ENCODE measurements around the gene ZNF382.

The ZNF382 gene

DNA sequence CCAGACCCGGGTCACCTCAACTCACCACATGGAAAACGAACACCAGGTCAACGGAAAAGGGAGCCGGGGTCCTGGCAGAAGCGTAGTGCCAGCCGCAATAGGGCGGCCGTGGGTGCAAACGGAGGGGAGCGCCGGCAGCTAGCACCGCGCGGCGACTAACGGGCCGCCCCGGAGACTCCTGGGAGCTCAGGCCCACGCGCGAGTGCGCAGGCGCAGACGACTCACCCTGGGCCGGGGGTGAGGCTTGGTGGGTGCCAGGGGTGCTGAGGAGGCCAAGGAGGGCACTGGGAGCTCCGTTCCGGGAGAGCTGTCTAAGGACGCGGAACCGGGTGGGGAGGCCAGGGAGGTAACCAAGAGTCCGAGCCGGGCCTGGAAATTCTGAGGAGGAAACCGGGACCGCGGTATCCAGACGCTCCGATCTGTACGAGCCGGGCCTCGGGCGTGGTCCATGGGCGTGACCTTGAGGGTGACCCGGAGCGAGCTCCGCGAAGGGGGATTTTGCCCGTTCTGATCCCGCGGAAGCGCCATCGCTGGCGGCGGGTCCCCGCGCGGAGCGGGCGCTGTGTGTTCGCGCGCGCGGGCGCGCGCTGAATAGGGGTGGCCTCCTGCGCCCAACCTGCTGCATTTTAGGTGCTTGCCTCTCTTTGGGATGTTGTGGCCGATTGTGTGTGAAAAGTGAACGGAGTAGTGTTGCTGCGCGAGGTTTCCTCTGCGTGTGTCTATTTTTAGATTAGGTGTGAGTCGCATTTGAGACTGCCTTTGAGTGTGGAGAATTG lies at the start of gene ZNF382:
ZNF382 (plus strand) TSS at position 213 of the 776 bp plus-strand sequence. CDS start 4,602 bp downstream, outside the sequence.
- Histone ChIP-seq H3K4me2 (ENCODE audit: low read length) (peak within 1 kb of the TSS; percentile 82), H3K4me3 (ENCODE audit: low read length) (peak within 1 kb of the TSS; percentile 81), H2AFZ (ENCODE audit: low read depth, low read length) (peak within 1 kb of the TSS; percentile 74), H3K79me2 (ENCODE audit: low read length) (peaks cover 39% of the 10 kb centered on the region), H4K20me1 (ENCODE audit: insufficient read depth, low read length) (no peaks in the 10 kb centered on the region), H3K27ac (ENCODE audit: low read length) (peak within 1 kb of the TSS; percentile 57), H3K27me3 (ENCODE audit: low read depth, low read length) (no peaks in the 10 kb centered on the region), H3K9ac (ENCODE audit: low read length) (peak within 1 kb of the TSS; percentile 75), H3K4me1 (ENCODE audit: low read length) (peaks cover 4% of the 10 kb centered on the region; the same call in 1 of the 2 replicates), H3K9me3 (ENCODE audit: insufficient read depth, low read length) (peaks cover 25% of the 10 kb centered on the region; the same call in 1 of the 2 replicates), H3K36me3 (replicated peaks; ENCODE audit: low read depth, low read length) (peaks cover 30% of the 10 kb centered on the region)
- TF ChIP-seq CTCF (IDR thresholded peaks at IDR 0.05; ENCODE audit: low read depth, low read length) (no peak), EZH2phosphoT487 (IDR thresholded peaks at IDR 0.05; ENCODE audit: low read depth) (no peak)

GRCh38 chr19:36564391-36564790 lies 40.7 kb upstream of the ZNF382 start:
- TF ChIP-seq CTCF (IDR thresholded peaks at IDR 0.05; ENCODE audit: low read depth, low read length) (no peak), EZH2phosphoT487 (IDR thresholded peaks at IDR 0.05; ENCODE audit: low read depth) (no peak)
- no peak overlapping the region for H3K4me3 ChIP-seq (ENCODE audit: low read length)
- H4K20me1 ChIP-seq (ENCODE audit: insufficient read depth, low read length) = no peaks in the 10 kb centered on the region
- no peak overlapping the region for H3K4me2 ChIP-seq (ENCODE audit: low read length)
- H3K27me3 ChIP-seq (ENCODE audit: low read depth, low read length) = no peaks in the 10 kb centered on the region
- peaks cover 56% of the 10 kb centered on the region for H3K9me3 ChIP-seq (ENCODE audit: insufficient read depth, low read length)
- peaks cover 43% of the 10 kb centered on the region for H3K79me2 ChIP-seq (ENCODE audit: low read length)
- no peaks in the 10 kb centered on the region for H3K4me1 ChIP-seq (ENCODE audit: low read length)
- no peak overlapping the region for H3K9ac ChIP-seq (ENCODE audit: low read length)
- H2AFZ ChIP-seq (ENCODE audit: low read depth, low read length) = no peak overlapping the region
- no peak overlapping the region for H3K27ac ChIP-seq (ENCODE audit: low read length)
- peaks cover 82% of the 10 kb centered on the region for H3K36me3 ChIP-seq (replicated peaks; ENCODE audit: low read depth, low read length)

DNA sequence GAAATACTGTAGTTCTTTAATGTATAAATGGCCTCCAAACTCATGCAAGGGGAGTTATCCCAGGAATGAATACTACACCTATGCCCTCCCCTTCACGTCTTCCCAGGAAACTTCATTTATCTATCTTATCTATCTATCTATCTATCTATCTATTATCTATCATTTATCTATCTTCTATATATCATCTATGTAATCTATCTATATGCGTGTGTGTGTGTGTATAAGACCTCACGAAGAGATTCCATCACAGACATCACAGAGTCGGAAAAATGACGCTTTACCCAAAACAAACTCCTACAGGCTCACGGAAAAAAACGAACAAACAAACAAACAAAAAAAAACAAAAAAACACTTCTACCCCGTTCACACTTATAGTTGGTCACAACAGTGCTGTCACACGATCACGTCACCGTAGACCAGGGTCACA lies 32.5 kb upstream of the ZNF382 start:
- H2AFZ ChIP-seq (ENCODE audit: low read depth, low read length) = peak overlapping the region; percentile 84

More for the DNA sequence above, 32.5 kb upstream of the ZNF382 start:
- Histone ChIP-seq H3K27me3 (ENCODE audit: low read depth, low read length) (no peaks in the 10 kb centered on the region), H3K9ac (ENCODE audit: low read length) (peak overlapping the region; percentile 80), H3K36me3 (replicated peaks; ENCODE audit: low read depth, low read length) (peaks cover 78% of the 10 kb centered on the region), H4K20me1 (ENCODE audit: insufficient read depth, low read length) (no peaks in the 10 kb centered on the region), H3K9me3 (ENCODE audit: insufficient read depth, low read length) (peaks cover 46% of the 10 kb centered on the region), H3K27ac (ENCODE audit: low read length) (peak overlapping the region; percentile 48), H3K79me2 (ENCODE audit: low read length) (peaks cover 52% of the 10 kb centered on the region), H3K4me2 (ENCODE audit: low read length) (peak overlapping the region; percentile 76), H3K4me3 (ENCODE audit: low read length) (peak overlapping the region; percentile 81), H3K4me1 (ENCODE audit: low read length) (peaks cover 18% of the 10 kb centered on the region)
- TF ChIP-seq CTCF (IDR thresholded peaks at IDR 0.05; ENCODE audit: low read depth, low read length) (no peak), EZH2phosphoT487 (IDR thresholded peaks at IDR 0.05; ENCODE audit: low read depth) (no peak)
